C4-2B (cell line): ENCODE results near the gene INTS15.

Source experiments
- CTCF ChIP-seq: fragments of 450-650 bp; conservative IDR thresholded peaks from 2 replicates; pipeline ENCODE4 v1.5.1; 2017; ENCODE audit warnings: mild to moderate bottlenecking
- ZFX ChIP-seq: fragments of 450-650 bp; IDR thresholded peaks from 2 replicates; pipeline ENCODE4 v1.6.1; 2017

GRCh38 chr7:6656413-6656812 lies 66.6 kb downstream of the INTS15 start:
- TF ChIP-seq CTCF: no peak
- TF ChIP-seq ZFX: no peak
